Neural cell (in vitro differentiated cells): Measurements from ENCODE around the gene ABCG2. TPM values are rescaled to one million over a fixed set of nuclear protein-coding genes. Genes with fewer than 3 reads are reported as not detected.

ENCODE experiments used
- H2AFZ ChIP-seq: fragments of 200-600, 300-800 bp; sonication (generic), shearing (Covaris generic); 2 replicates; pipeline ENCODE4 v1.6.0; 2014; ENCODE audit warnings: low read depth, mild to moderate bottlenecking, antibody characterized with exemption, low read length, moderate library complexity
- H3F3A ChIP-seq: fragments of 200-600 bp; shearing (Covaris generic); 2 replicates; pipeline ENCODE4 v1.6.1; 2016; ENCODE audit warnings: mild to moderate bottlenecking, moderate library complexity, mixed read lengths, antibody characterized with exemption, low read length; ENCODE audit not compliant: insufficient read depth, poor library complexity, severe bottlenecking
- H3K27ac ChIP-seq: fragments of 200-600, 300-800 bp; sonication (generic), shearing (Covaris generic); 2 replicates; pipeline ENCODE4 v1.5.1; 2014; ENCODE audit warnings: mild to moderate bottlenecking, low read length, moderate library complexity
- H3K27me3 ChIP-seq: fragments of 300-800, 200-600 bp; sonication (generic), shearing (Covaris generic); 2 replicates; pipeline ENCODE4 v1.6.0; 2014; ENCODE audit warnings: mild to moderate bottlenecking, low read depth, low read length, moderate library complexity; ENCODE audit not compliant: insufficient read depth
- H3K36me3 ChIP-seq: fragments of 300-800, 200-600 bp; sonication (generic), shearing (Covaris generic); 2 replicates; pipeline ENCODE4 v1.5.1; 2014; ENCODE audit warnings: mild to moderate bottlenecking, antibody characterized with exemption, low read length, moderate library complexity; ENCODE audit not compliant: insufficient read depth
- H3K4me2 ChIP-seq: fragments of 300-800, 200-600 bp; sonication (generic), shearing (Covaris generic); 2 replicates; pipeline ENCODE4 v1.6.0; 2014; ENCODE audit warnings: mild to moderate bottlenecking, low read length
- H3K4me3 ChIP-seq: fragments of 300-800, 200-600 bp; sonication (generic), shearing (Covaris generic); 2 replicates; pipeline ENCODE4 v1.5.1; 2014; ENCODE audit warnings: mild to moderate bottlenecking, low read length, moderate library complexity
- H3K79me2 ChIP-seq: fragments of 200-600 bp; shearing (Covaris generic); replicated peaks from 2 replicates; pipeline ENCODE4 v1.6.0; 2014; ENCODE audit warnings: mild to moderate bottlenecking, low read length, moderate library complexity; ENCODE audit not compliant: insufficient read depth
- H3K9ac ChIP-seq: fragments of 300-800, 200-600 bp; sonication (generic), shearing (Covaris generic); 2 replicates; pipeline ENCODE4 v1.6.1; 2016; ENCODE audit warnings: mild to moderate bottlenecking, low read length, mixed read lengths
- H3K9me2 ChIP-seq: fragments of 200-600 bp; shearing (Covaris generic); 2 replicates; pipeline ENCODE4 v1.6.1; 2016; ENCODE audit warnings: mild to moderate bottlenecking, low read length, mixed read lengths; ENCODE audit not compliant: insufficient read depth
- H3K9me3 ChIP-seq: fragments of 200-600, 300-800 bp; sonication (generic), shearing (Covaris generic); 2 replicates; pipeline ENCODE4 v1.6.1; 2016; ENCODE audit warnings: mild to moderate bottlenecking, mixed run types, low read length, moderate library complexity, mixed read lengths
- H4K20me1 ChIP-seq: fragments of 200-600 bp; shearing (Covaris generic); 2 replicates; pipeline ENCODE4 v1.6.1; 2016; ENCODE audit warnings: mild to moderate bottlenecking, mixed run types; ENCODE audit not compliant: insufficient read depth
- CTCF ChIP-seq: fragments of 450-650 bp; IDR thresholded peaks from 2 replicates; pipeline ENCODE4 v1.5.1; 2014; ENCODE audit warnings: antibody characterized with exemption, mild to moderate bottlenecking, moderate library complexity; ENCODE audit not compliant: poor library complexity, severe bottlenecking
- EP300 ChIP-seq: fragments of 450-650 bp; conservative IDR thresholded peaks from 2 replicates; pipeline ENCODE4 v1.6.1; 2014; ENCODE audit warnings: antibody characterized with exemption, mild to moderate bottlenecking, moderate library complexity; ENCODE audit not compliant: poor library complexity, severe bottlenecking
- EZH2 ChIP-seq: fragments of 200-600, 300-800 bp; shearing (Covaris generic), sonication (generic); IDR thresholded peaks from 2 replicates; pipeline ENCODE4 v1.6.1; 2014; ENCODE audit warnings: antibody characterized with exemption, low read length, borderline replicate concordance, mild to moderate bottlenecking; ENCODE audit not compliant: insufficient read depth, poor library complexity, severe bottlenecking
- MXI1 ChIP-seq: fragments of 450-650 bp; conservative IDR thresholded peaks from 2 replicates; pipeline ENCODE4 v1.6.1; 2014; ENCODE audit warnings: antibody characterized with exemption, mild to moderate bottlenecking; ENCODE audit not compliant: poor library complexity, severe bottlenecking
- POLR2AphosphoS5 ChIP-seq: IDR thresholded peaks from 2 replicates; pipeline ENCODE4 v1.6.1; 2012
- RAD21 ChIP-seq: fragments of 450-650 bp; conservative IDR thresholded peaks from 2 replicates; pipeline ENCODE4 v1.6.1; 2014; ENCODE audit warnings: antibody characterized with exemption, mild to moderate bottlenecking, moderate library complexity
- SMC3 ChIP-seq: fragments of 450-650 bp; conservative IDR thresholded peaks from 2 replicates; pipeline ENCODE4 v1.6.1; 2014; ENCODE audit warnings: antibody characterized with exemption, mild to moderate bottlenecking, moderate library complexity; ENCODE audit not compliant: poor library complexity
- TAF1 ChIP-seq: IDR thresholded peaks from 2 replicates; pipeline ENCODE4 v1.6.1; 2012; ENCODE audit warnings: low read depth
- polyA plus RNA-seq: library from polyadenylated mRNA; depleted of rRNA; stranded (reverse); fragments of >200 nt; gene quantifications from 2 replicates; pipeline ENCODE4 v1.2.3, GENCODE V29; 2014
- TF ChIP-seq, protein P1 (sequence below): IDR thresholded peaks from 2 replicates; pipeline ENCODE4 v1.6.1; 2012; ENCODE audit warnings: borderline replicate concordance

The ABCG2 gene
- polyA plus RNA-seq, 1 donor from 2014 or later: not detected

DNA sequence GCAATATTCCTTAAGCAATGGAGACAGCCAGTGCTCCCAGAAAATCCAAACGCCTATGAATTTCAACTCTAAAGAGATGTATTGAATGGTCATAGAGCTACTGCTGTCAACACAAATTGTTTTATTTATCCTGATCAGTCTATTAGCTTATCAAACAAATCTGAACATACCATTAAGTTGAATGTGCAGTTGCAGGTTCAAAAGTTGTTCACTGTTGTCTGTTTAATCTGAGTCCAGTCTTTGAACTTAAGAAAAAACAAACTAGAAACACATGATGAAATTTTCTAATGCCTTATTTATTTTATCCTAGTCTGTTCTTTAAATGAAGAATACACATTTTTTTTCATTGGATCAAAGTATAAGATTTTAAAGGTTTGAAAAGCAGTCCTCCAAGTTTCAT, 77.8 kb downstream of the ABCG2 start:
- Histone ChIP-seq H3K27ac (no peak overlapping the region), H3K36me3 (no peaks in the 10 kb centered on the region), H3K9me2 (no peaks in the 10 kb centered on the region)

GRCh38 chr4:88078579-88078978, 79.9 kb downstream of the ABCG2 start:
- H3K4me2 ChIP-seq: no peak overlapping the region
- H3K9ac ChIP-seq: no peak overlapping the region
- TF ChIP-seq CTCF (no peak), POLR2AphosphoS5 (no peak), MXI1 (no peak), TAF1 (no peak), EP300 (no peak), EZH2 (no peak)
- no peaks in the 10 kb centered on the region for H3K9me3 ChIP-seq
- no peaks in the 10 kb centered on the region for H3K79me2 ChIP-seq
- no peaks in the 10 kb centered on the region for H3F3A ChIP-seq
- H2AFZ ChIP-seq: no peak overlapping the region
- no peaks in the 10 kb centered on the region for H3K9me2 ChIP-seq
- no peak overlapping the region for H3K4me3 ChIP-seq
- H3K27ac ChIP-seq: no peak overlapping the region
- H3K36me3 ChIP-seq: peaks cover 6% of the 10 kb centered on the region
- H4K20me1 ChIP-seq: no peaks in the 10 kb centered on the region
- H3K27me3 ChIP-seq: no peaks in the 10 kb centered on the region

More for the DNA sequence above, 77.8 kb downstream of the ABCG2 start:
- H3K9me3 ChIP-seq: no peaks in the 10 kb centered on the region
- no peaks in the 10 kb centered on the region for H4K20me1 ChIP-seq
- no peak for TF ChIP-seq CTCF
- no peak for TF ChIP-seq POLR2AphosphoS5
- TF ChIP-seq RAD21: no peak
- no peak for TF ChIP-seq SMC3
- TF ChIP-seq EZH2: no peak
- TF ChIP-seq, protein P1, sequence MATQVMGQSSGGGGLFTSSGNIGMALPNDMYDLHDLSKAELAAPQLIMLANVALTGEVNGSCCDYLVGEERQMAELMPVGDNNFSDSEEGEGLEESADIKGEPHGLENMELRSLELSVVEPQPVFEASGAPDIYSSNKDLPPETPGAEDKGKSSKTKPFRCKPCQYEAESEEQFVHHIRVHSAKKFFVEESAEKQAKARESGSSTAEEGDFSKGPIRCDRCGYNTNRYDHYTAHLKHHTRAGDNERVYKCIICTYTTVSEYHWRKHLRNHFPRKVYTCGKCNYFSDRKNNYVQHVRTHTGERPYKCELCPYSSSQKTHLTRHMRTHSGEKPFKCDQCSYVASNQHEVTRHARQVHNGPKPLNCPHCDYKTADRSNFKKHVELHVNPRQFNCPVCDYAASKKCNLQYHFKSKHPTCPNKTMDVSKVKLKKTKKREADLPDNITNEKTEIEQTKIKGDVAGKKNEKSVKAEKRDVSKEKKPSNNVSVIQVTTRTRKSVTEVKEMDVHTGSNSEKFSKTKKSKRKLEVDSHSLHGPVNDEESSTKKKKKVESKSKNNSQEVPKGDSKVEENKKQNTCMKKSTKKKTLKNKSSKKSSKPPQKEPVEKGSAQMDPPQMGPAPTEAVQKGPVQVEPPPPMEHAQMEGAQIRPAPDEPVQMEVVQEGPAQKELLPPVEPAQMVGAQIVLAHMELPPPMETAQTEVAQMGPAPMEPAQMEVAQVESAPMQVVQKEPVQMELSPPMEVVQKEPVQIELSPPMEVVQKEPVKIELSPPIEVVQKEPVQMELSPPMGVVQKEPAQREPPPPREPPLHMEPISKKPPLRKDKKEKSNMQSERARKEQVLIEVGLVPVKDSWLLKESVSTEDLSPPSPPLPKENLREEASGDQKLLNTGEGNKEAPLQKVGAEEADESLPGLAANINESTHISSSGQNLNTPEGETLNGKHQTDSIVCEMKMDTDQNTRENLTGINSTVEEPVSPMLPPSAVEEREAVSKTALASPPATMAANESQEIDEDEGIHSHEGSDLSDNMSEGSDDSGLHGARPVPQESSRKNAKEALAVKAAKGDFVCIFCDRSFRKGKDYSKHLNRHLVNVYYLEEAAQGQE: no peak
- no peak for TF ChIP-seq MXI1
- TF ChIP-seq TAF1: no peak
- no peak for TF ChIP-seq EP300
- no peaks in the 10 kb centered on the region for H3K27me3 ChIP-seq
- H3K79me2 ChIP-seq: no peaks in the 10 kb centered on the region
- H3K9ac ChIP-seq: no peak overlapping the region
- no peak overlapping the region for H2AFZ ChIP-seq
- H3F3A ChIP-seq: no peaks in the 10 kb centered on the region
- H3K4me3 ChIP-seq: no peak overlapping the region
- no peak overlapping the region for H3K4me2 ChIP-seq
